ENCODE measurements around the gene DDB1.
A peak's percentile ranks its signal among the peaks of the same experiment; 100 is the strongest.
"Not testable (repeated sequence)": the region's sequence is repeated elsewhere in the genome, so short reads cannot be mapped to it uniquely, and the experiment has no call there.

The DDB1 gene

DNA sequence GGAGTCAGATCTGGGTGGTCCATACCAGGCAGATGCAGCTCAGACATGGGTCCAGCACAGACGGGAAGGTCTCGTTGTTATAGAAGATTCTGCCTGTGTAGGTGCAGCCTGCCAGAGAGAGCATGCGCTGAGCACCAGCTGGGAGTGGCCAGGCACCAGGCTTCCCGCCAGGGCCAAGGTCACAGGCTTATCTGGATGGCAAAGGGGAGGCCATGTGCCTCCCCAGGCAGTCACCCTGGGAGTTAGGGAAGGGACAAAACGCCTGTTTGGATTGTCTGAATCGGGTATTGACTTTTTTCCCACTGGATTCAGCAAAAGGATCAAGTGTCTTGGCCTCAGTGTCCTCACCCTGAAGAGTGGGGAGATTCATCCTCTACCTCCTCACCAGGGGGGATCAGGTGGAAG lies 65.5 kb downstream of the DDB1 start:
- DNase-seq = no peak

DNA sequence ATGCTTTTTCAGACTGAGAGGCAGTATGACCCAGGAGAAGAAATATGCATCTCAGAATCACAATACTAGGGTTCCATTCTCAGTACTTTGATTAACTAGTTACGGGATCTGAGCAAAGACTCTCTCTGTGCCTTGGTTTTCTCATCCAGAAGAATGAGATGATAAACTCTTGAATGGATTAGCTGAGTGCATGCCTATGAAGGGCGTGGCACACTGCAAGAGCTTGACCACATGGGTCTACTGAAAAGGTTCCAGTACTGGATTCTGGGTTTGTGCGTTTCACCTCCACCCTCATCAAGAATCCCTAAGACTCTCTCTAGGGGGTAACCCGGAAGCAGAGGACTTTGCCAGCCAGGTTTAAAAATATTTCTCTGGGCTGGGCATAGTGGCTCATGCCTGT lies 66.3 kb downstream of the DDB1 start:
- DNase-seq = no peak

DNA sequence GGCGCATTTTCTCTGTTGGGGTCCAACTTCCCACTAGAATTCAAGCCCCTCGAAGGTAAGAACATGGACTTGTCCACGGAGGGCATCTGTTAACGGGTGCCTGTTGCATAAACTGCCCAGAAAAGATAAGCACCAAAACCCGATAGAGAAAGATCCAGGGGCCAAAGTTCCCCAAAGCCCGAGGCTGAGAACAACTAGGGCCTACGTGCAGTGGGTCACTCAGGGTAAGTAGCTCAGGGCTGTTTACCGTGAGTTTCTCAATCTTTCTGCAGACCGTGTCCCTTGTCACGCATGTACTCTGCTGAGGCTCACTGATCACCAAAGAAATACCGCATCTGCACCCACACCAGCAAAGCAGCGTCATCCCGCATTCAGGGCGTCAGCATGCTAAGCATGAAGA lies 67.5 kb downstream of the DDB1 start:
- no peak for DNase-seq

DNA sequence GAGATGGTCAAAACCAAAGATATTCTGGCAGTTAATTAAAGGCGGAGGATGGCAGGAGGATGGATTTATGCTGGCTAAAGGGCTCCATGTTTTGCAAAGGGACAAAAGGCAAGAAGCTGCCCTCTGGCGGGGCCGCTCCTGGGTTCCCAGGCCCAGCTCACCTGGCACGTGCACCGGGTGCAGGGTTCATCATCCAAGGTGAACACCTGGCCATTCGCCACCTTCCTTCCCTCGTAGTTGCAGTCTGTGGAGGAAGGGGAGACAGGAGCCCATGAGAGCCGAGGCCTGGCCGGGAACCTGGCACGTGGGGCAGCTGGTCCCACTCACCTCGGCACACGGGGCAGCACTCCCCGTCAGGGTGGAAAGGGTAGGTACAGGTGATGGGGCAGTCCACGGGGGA lies 68.1 kb downstream of the DDB1 start:
- no peak for DNase-seq

DNA sequence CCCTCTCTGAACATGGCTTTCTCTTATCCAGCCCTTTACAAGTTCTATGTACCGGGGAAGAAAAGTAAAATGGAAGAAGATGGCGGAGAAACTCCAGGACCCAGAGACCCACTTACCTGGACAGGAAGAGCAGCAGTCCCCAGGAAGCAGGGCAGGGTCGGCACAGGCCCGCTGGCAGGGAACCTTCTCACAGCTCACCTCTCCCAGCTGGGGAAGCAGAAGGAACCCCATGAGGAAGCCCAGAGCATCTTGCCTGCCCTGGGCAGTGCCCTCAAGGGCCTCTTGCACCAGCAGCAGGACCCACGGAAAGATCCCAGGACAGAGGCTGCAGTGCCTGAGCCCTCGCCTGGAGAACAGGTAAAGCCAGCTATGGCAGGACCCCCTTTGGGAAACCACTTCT lies 68.5 kb downstream of the DDB1 start:
- no peak for DNase-seq

DNA sequence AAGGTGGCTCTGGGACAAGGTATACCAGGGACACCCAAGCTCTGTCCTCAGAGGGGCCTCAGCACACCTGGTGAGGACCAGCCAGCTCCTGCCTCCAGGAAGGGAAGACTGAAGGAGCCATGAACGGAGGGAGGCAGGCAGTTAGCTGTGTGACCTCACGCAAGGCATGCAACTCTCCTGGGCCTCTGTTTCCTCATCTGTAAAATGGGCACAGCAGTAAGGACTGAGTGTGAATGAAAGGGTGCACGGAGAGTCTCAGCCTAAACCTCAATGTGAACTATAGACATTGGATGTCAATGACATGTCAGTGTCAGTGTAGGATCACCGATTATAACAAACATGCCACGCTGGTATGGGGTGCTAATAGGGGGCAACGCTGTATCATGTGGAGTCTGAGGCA lies 73.5 kb downstream of the DDB1 start:
- DNase-seq = no peak

DNA sequence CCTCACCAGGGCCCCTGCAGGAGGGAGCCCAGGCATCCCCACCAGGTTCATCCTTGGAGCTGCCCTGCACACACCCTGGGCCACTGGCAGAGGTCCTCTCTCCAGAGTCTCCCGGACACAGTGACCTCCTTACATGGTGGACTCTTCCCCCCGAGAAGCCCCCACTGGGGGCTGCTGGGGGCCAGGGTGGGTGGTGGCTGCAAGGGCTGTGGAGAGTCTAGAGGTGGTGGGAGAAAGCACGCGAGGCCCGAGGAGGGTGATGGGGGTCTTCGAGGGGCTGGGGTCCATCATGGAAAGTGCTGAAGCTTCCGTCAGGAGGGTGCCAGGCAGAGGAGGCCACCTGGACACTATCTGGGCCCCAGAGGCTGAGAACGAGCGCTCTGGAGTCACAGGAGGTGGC lies 74.4 kb downstream of the DDB1 start:
- no peak for DNase-seq

DNA sequence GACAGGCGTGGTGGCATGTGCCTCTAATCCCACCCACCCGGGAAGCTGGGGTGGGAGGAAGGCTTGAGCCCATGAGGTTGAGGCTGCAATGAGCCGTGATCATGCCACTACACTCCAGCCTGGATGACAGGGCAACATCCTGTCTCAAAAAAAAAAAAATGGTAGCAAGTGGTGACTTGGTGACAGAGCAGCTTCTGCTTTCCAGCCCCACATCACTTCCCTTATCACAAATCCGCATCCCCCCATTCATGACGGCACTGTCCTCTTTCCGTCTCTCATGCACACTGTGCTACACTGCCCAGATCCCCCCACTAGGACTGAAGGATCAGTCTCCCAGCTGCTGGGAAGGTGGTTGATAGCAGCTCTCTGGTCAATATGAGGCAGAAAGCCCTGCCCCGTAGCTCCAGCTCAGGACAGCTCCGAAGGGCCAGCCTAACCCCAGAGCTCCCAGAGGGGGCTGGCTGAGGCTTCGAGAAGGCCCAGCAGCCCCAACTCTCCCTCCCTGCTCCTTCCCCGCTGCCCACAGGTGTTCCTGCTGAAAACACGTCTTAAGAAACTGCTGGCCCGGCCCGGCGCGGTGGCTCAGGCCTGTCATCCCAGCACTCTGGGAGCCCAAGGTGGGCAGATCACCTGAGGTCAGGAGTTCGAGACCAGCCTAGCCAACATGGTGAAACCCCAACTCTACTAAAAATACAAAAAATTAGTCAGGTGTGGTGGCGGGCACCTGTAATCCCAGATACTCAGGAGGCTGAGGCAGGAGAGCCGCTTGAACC lies 76.0 kb downstream of the DDB1 start:
- DNase-seq = no peak

DNA sequence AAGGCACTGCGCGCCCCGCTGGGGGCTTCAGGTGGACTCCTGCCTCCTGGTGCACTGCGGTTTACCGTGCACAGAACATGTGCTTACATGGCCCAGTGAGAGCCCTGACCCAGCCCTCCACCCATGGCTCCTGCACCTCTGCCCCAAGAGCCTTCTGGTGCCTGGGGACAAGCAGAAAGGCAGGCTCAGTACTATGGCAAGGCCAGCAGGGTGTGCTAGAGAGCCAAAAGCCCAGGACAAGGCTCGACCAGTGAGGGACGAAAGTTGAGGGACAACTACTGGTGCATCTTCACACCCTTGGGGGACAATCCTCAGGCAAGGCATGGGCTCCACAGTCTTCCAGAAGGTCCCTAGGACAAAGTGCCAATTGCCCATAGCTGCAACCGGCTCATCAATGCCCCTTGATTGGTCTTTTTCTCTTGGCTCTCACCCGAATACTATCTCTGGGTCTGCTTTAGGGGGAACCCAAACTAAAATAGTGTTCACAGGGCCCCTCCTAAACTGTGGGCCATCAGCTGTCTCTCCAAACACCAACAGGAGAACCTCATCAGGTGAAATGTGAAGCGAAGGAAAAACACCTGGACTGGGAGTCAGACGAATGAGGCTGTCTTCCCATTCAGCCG lies 78.4 kb downstream of the DDB1 start:
- DNase-seq = peak; percentile 62 to 65

DNA sequence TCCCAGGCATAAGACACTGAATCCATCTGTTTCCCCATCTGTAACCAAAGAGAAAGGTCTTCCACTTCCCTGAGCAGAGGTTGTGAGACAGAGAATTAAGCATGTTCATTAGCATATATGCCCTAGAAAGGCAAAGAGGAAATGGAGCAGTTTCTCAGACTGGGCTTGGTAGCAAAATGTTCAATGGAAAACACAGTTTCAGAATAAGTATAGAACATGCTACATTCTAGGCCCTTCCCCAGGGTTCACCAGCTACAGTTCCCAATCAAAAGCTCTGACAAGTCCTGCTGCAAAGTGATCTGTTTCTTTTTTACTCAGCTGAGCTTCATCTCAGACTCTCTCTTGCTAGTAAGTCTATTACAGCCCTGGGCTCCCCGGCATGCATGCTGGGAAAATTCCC lies 80.6 kb downstream of the DDB1 start:
- DNase-seq = not testable (repeated sequence)

DNA sequence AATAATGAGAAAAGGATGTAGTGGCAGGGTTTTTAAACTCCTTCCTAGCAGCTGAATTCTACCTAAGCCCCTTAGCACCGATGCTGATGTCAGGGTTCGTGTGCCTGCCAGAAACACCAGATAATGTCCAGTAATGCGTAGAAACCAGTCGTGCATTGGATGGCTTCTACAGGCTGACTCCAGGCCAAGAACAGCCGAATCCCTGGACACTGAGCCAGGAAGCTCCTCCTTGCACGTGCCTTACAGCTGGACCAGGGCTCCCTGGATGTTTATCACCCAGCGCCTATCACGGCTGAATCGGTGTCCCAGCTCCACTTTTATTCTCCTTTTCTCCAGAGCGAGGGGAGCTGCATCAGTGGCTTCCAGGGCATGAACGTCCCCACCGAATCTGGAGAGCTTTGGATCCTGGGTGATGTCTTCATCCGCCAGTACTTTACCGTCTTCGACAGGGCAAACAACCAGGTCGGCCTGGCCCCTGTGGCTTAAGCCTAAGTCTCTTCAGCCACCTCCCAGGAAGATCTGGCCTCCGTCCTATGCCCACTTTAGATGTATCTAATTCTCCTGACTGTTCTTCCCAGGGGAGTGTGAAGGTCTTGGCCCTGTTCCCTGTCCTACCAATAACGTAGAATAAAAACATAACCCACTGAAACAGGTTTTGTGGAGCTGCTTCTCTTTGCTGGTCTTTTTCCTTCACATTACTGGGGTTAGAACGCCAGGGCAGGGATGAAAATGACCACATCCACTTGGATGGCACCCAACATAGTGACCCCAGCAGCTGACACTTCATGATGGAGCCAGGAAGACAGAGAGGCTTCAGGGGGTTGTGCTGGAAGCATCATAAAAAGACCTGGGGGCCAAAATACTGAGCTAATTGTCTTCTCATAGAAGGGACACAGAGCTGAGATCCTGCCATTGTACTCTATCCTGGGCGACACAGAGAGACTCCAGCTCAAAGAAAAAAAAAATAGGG lies 81.8 kb downstream of the DDB1 start:
- DNase-seq = not testable (repeated sequence)
